Left lung (tissue), 10 donors: ENCODE results near the gene GPR42. TPM values are rescaled to one million over a fixed set of nuclear protein-coding genes. Genes with fewer than 3 reads are reported as not detected.

Experiments
- ATAC-seq: fragments of 200-7000 bp; cut with Tn5 transposase; one replicate; pipeline ENCODE4 v1.9.1; 2020; ENCODE audit warnings: moderate library complexity
- DNase-seq, 4 donors: peaks; one replicate each; pipeline ENCODE4 v3.0.0-alpha.2; 2013 to 2020
- H3K27ac ChIP-seq, 2 donors: fragments of 200-600 bp; sonication (generic) in 1 of 2; one replicate each; pipeline versions ENCODE4 v1.5.0 to v1.8.0; 2020 to 2021
- H3K27me3 ChIP-seq, 2 donors: fragments of 200-600 bp; sonication (generic) in 1 of 2; one replicate each; pipeline versions ENCODE4 v1.5.0 to v1.8.0; 2020 to 2021
- H3K36me3 ChIP-seq, 2 donors: fragments of 200-600 bp; sonication (generic) in 1 of 2; one replicate each; pipeline versions ENCODE4 v1.5.0 to v1.8.0; 2020 to 2021
- H3K4me1 ChIP-seq, 2 donors: fragments of 200-600 bp; one replicate each; pipeline ENCODE4 v1.8.0; 2021
- H3K4me3 ChIP-seq, 2 donors: fragments of 200-600 bp; sonication (generic) in 1 of 2; one replicate each; pipeline versions ENCODE4 v1.5.0 to v1.8.0; 2020 to 2021; ENCODE audit warnings: mild to moderate bottlenecking in 1 of 2
- H3K9me3 ChIP-seq, 2 donors: fragments of 200-600 bp; sonication (generic) in 1 of 2; one replicate each; pipeline versions ENCODE4 v1.5.0 to v1.8.0; 2020 to 2021
- intact Hi-C, 2 donors: fragments of 100-400 bp; cut with DNase I; formaldehyde crosslinking; loops; one replicate each; pipeline versions ENCODE4 v1.11.2 to v1.14.2; 2022
- polyA plus RNA-seq, 6 donors: library from polyadenylated mRNA; unstranded; fragments of 120-200 nt; gene quantifications; one replicate each; pipeline ENCODE4 v1.2.1, GENCODE V29; 2013; ENCODE audit not compliant: insufficient read length in 6 of 6
- total RNA-seq, 2 donors: library from RNA; stranded (reverse); fragmentation: NEBNext Ultra II Directional; extraction: Animal tissue kit (Norgen Biotek cat#: 25700); gene quantifications; one replicate each; pipeline ENCODE4 v1.2.1, GENCODE V29; 2021
- TF ChIP-seq, protein P1 (sequence below), 2 donors: fragments of 200-600 bp; sonication (generic) in 1 of 2; IDR thresholded peaks; one replicate each; pipeline versions ENCODE4 v1.5.0 to v1.8.0; 2021; ENCODE audit warnings: antibody characterized with exemption in 2 of 2
- donor health status: DM: no; HTN: yes; CAD: no.
- donor health status: DM: no; HTN: no; CAD: no.

The GPR42 gene
- total and polyA plus RNA-seq, 8 donors: 0.11 to 0.24 (median 0.14) TPM; not detected in 5

DNA sequence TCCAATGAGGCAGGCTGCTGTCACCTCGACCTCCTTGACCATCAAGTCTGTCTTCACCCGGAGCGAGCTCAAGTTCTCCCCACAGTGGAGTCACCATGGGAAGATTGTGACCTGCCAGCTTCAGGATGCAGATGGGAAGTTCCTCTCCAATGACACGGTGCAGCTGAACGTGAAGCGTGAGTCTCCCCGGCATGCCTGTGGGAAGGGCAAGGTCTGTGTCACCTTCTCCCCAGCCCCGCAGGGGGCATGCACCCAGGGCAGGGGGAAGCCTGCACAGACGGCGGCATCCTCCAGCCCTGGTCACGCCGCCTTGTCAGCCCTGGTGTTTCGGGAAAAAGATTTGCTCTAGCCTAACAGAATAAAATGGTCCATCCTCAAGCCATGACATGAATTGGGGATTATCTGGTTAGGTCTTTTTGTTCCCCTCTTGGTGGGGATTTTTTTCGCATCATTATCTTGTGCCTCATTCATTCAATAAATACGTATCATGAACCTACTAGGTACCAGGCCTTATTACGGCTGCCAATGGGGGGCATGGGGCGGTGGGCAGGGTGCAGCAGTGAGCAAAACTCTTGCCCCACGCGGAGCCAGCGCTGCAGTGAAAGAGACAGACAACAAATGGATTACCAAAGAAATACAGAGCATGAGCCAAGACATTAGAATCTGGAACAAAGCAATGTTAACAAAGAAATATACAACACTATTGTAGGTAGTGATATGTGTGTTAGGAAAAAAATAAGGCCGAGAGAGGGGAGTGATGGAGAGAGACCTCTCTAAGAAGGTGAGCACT is 34.5 kb upstream of the GPR42 start:
- intact Hi-C loops: no loop called here
- TF ChIP-seq, protein P1, sequence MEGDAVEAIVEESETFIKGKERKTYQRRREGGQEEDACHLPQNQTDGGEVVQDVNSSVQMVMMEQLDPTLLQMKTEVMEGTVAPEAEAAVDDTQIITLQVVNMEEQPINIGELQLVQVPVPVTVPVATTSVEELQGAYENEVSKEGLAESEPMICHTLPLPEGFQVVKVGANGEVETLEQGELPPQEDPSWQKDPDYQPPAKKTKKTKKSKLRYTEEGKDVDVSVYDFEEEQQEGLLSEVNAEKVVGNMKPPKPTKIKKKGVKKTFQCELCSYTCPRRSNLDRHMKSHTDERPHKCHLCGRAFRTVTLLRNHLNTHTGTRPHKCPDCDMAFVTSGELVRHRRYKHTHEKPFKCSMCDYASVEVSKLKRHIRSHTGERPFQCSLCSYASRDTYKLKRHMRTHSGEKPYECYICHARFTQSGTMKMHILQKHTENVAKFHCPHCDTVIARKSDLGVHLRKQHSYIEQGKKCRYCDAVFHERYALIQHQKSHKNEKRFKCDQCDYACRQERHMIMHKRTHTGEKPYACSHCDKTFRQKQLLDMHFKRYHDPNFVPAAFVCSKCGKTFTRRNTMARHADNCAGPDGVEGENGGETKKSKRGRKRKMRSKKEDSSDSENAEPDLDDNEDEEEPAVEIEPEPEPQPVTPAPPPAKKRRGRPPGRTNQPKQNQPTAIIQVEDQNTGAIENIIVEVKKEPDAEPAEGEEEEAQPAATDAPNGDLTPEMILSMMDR (IDR thresholded peaks at IDR 0.05): no peak
- Histone ChIP-seq H3K27ac (no peak overlapping the region), H3K9me3 (no peaks in the 10 kb centered on the region), H3K4me1 (no peaks in the 10 kb centered on the region), H3K36me3 (no peaks in the 10 kb centered on the region), H3K27me3 (peaks cover 0 to 29% of the 10 kb centered on the region in 2 donors), H3K4me3 (no peak overlapping the region)
- DNase-seq: peak in 1 of 4 donors; percentile 57
- no peak for ATAC-seq

DNA sequence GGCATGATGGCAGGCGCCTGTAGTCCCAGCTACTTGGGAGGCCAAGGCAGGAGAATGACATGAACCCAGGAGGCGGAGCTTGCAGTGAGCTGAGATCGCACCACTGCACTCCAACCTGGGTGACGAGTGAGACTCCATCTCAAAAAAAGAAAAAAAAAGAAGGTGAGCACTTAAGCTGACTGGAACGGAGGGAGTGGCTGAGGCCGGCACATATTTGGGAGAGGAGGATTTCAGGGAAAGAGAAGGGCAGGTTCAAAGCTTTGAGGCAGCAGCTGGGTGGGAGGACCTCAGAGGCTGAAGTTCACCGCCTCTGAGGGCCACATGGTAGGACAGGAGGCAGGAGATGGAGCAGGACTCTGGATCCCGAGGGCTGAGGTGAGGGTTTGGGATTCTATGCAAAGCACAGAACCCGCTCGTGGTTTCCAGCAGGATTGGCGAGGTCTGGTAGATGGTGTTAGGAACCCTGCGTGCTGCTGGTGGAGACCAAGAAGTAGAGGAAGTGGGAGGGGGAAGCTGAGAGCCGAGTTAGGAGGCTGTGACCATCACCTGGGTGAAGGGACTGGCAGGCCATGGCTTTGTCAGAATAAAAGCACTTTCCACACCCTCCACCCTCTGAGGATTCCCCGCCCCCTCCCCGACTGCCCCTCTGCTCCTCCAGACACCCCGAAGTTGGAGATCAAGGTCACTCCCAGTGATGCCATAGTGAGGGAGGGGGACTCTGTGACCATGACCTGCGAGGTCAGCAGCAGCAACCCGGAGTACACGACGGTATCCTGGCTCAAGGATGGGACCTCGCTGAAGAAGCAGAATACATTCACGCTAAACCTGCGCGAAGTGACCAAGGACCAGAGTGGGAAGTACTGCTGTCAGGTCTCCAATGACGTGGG is 33.5 kb upstream of the GPR42 start:
- H3K4me3 ChIP-seq: no peak overlapping the region
- intact Hi-C loops: no loop called here
- H3K4me1 ChIP-seq: no peaks in the 10 kb centered on the region
- TF ChIP-seq, protein P1 (IDR thresholded peaks at IDR 0.05): no peak
- H3K27ac ChIP-seq: no peak overlapping the region
- DNase-seq (peak in 1 of 4 donors; percentile 11), ATAC-seq (no peak)
- no peaks in the 10 kb centered on the region for H3K9me3 ChIP-seq
- no peaks in the 10 kb centered on the region for H3K36me3 ChIP-seq
- H3K27me3 ChIP-seq: peaks cover 0 to 21% of the 10 kb centered on the region in 2 donors

DNA sequence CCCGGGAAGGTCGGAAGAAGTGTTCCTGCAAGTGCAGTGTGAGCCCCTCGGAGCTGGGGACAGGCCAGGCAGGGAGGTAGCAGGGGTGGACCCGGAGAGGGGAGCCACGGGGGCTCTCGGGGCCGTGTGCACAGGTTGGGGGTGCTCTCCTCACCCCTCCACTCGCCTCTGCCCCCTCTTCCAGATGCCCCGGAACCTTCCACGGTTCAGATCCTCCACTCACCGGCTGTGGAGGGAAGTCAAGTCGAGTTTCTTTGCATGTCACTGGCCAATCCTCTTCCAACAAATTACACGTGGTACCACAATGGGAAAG is 32.9 kb upstream of the GPR42 start:
- Histone ChIP-seq H3K4me1 (no peaks in the 10 kb centered on the region), H3K4me3 (no peak overlapping the region), H3K9me3 (no peaks in the 10 kb centered on the region), H3K27me3 (peaks cover 0 to 15% of the 10 kb centered on the region in 2 donors), H3K27ac (no peak overlapping the region), H3K36me3 (no peaks in the 10 kb centered on the region)
- ATAC-seq (no peak), DNase-seq (peak in 1 of 4 donors; percentile 62)
- intact Hi-C loops: no loop called here
- TF ChIP-seq, protein P1 (IDR thresholded peaks at IDR 0.05): no peak

DNA sequence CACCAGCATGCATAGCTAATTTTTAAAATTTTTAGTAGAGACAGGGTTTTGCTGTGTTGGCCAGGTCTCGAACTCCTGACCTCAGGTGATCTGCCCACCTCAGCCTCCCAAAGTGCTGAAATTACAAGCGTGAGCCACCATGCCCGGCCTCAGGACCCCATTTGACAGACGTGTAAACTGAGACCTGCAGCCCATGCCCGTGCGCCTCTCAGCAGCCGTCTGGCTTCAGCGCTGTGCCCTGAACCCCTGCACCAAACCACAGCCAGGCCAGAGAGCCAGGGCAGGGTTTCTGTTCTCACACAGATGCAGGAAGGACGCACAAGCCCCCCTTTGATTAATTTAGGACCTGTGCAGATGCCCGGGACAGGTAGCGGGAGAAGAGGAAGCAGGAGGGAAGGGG is 30.4 kb upstream of the GPR42 start:
- Histone ChIP-seq H3K4me1 (peaks cover 0 to 4% of the 10 kb centered on the region in 2 donors), H3K4me3 (no peak overlapping the region), H3K27me3 (peaks cover 0 to 7% of the 10 kb centered on the region in 2 donors), H3K36me3 (no peaks in the 10 kb centered on the region), H3K27ac (no peak overlapping the region), H3K9me3 (no peaks in the 10 kb centered on the region)
- TF ChIP-seq, protein P1 (IDR thresholded peaks at IDR 0.05): no peak
- ATAC-seq (no peak), DNase-seq (peak in 1 of 4 donors; percentile 58)
- intact Hi-C loops: no loop called here

- TF ChIP-seq, protein P1 (IDR thresholded peaks at IDR 0.05): no peak
- Histone ChIP-seq H3K4me1 (peaks cover 0 to 10% of the 10 kb centered on the region in 2 donors), H3K9me3 (no peaks in the 10 kb centered on the region), H3K27me3 (peaks cover 0 to 12% of the 10 kb centered on the region in 2 donors), H3K4me3 (no peak overlapping the region), H3K36me3 (no peaks in the 10 kb centered on the region), H3K27ac (no peak overlapping the region)
- DNase-seq (peak in 1 of 4 donors; percentile 54), ATAC-seq (no peak)
- intact Hi-C loops: no loop called here
Observed at GRCh38 chr19:35341006-35341405, 29.9 kb upstream of the GPR42 start.
